GM11168 (cell line): ENCODE measurements around the gene GPSM1.
"Not testable (repeated sequence)": the region's sequence is repeated elsewhere in the genome, so short reads cannot be mapped to it uniquely, and the experiment has no call there.

Source experiments
- in situ Hi-C: fragments of 300-500 bp; cut with MboI; formaldehyde crosslinking; loops from one replicate; pipeline ENCODE4 v1.12.0; 2022; ENCODE audit warnings: low sequenced_read_pairs; ENCODE audit not compliant: unreplicated experiment

Gene GPSM1

GRCh38 chr9:136404801-136405136 is 77.4 kb downstream of the GPSM1 start:
- in situ Hi-C loops: no loop called here

GRCh38 chr9:136405481-136405880 is 78.1 kb downstream of the GPSM1 start:
- in situ Hi-C loops: no loop called here

GRCh38 chr9:136405904-136406303 is 78.6 kb downstream of the GPSM1 start:
- in situ Hi-C loops: not testable (repeated sequence)

GRCh38 chr9:136407061-136407460 is 79.7 kb downstream of the GPSM1 start:
- in situ Hi-C loops: not testable (repeated sequence)

- in situ Hi-C loops: no loop called here
These were observed 80.6 kb downstream of the GPSM1 start for GRCh38 chr9:136407911-136408310.
